ENCODE results near the gene REXO5. TPM values are rescaled to one million over a fixed set of nuclear protein-coding genes. Genes with fewer than 3 reads are reported as not detected.

Gene REXO5
- total and polyA plus RNA-seq, 2 of the 13 experiments (the other 11 are each of a cell fraction or from before 2014, with no cell fraction given), result 5.9 to 13.1 TPM

- TF ChIP-seq, protein P1, sequence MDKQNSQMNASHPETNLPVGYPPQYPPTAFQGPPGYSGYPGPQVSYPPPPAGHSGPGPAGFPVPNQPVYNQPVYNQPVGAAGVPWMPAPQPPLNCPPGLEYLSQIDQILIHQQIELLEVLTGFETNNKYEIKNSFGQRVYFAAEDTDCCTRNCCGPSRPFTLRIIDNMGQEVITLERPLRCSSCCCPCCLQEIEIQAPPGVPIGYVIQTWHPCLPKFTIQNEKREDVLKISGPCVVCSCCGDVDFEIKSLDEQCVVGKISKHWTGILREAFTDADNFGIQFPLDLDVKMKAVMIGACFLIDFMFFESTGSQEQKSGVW (CRISPR knock-in tag; IDR thresholded peaks at IDR 0.05; ENCODE audit: borderline replicate concordance), result 0 out of 2 replicates have a peak, but pooled peaks have one; percentile 91
- TF ChIP-seq ZBTB34 (CRISPR knock-in tag; IDR thresholded peaks at IDR 0.05), result peak; percentile 97
- TF ChIP-seq, protein P2, sequence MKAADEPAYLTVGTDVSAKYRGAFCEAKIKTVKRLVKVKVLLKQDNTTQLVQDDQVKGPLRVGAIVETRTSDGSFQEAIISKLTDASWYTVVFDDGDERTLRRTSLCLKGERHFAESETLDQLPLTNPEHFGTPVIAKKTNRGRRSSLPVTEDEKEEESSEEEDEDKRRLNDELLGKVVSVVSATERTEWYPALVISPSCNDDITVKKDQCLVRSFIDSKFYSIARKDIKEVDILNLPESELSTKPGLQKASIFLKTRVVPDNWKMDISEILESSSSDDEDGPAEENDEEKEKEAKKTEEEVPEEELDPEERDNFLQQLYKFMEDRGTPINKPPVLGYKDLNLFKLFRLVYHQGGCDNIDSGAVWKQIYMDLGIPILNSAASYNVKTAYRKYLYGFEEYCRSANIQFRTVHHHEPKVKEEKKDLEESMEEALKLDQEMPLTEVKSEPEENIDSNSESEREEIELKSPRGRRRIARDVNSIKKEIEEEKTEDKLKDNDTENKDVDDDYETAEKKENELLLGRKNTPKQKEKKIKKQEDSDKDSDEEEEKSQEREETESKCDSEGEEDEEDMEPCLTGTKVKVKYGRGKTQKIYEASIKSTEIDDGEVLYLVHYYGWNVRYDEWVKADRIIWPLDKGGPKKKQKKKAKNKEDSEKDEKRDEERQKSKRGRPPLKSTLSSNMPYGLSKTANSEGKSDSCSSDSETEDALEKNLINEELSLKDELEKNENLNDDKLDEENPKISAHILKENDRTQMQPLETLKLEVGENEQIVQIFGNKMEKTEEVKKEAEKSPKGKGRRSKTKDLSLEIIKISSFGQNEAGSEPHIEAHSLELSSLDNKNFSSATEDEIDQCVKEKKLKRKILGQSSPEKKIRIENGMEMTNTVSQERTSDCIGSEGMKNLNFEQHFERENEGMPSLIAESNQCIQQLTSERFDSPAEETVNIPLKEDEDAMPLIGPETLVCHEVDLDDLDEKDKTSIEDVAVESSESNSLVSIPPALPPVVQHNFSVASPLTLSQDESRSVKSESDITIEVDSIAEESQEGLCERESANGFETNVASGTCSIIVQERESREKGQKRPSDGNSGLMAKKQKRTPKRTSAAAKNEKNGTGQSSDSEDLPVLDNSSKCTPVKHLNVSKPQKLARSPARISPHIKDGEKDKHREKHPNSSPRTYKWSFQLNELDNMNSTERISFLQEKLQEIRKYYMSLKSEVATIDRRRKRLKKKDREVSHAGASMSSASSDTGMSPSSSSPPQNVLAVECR (CRISPR knock-in tag; IDR thresholded peaks at IDR 0.05; ENCODE audit: borderline replicate concordance), result peak; percentile 100
- peak; percentile 40 for TF ChIP-seq ZNF629 (CRISPR knock-in tag; conservative IDR thresholded peaks at IDR 0.05)
- TF ChIP-seq SNRNP70 (IDR thresholded peaks at IDR 0.05; ENCODE audit: low read depth, low read length), result no peak
- peak; percentile 80 for TF ChIP-seq HNRNPH1 (optimal IDR thresholded peaks at IDR 0.05; ENCODE audit: low read depth, low read length)
- TF ChIP-seq ZNF614 (CRISPR knock-in tag; IDR thresholded peaks at IDR 0.05; ENCODE audit: borderline replicate concordance), result peak; percentile 88
- peak; percentile 55; the same call in 1 of the 2 replicates for TF ChIP-seq ZNF775 (CRISPR knock-in tag; IDR thresholded peaks at IDR 0.05; ENCODE audit: borderline replicate concordance)
- TF ChIP-seq ZNF432 (CRISPR knock-in tag; IDR thresholded peaks at IDR 0.05; ENCODE audit: borderline replicate concordance), result 0 out of 2 replicates have a peak, but pooled peaks have one; percentile 11
- TF ChIP-seq ZNF251 (CRISPR knock-in tag; IDR thresholded peaks at IDR 0.05), result peak; percentile 85; the same call in 1 of the 2 replicates
- 0 out of 2 replicates have a peak, but pooled peaks have one; percentile 13 for TF ChIP-seq DPF2 (CRISPR knock-in tag; IDR thresholded peaks at IDR 0.05; ENCODE audit: borderline replicate concordance, low read depth)
- peak; percentile 96 for TF ChIP-seq ZNF354B (CRISPR knock-in tag; IDR thresholded peaks at IDR 0.05)
- TF ChIP-seq RARG (CRISPR knock-in tag; IDR thresholded peaks at IDR 0.05; ENCODE audit: low read depth), result peak; percentile 19; the same call in 1 of the 2 replicates
- TF ChIP-seq IRF9 (CRISPR knock-in tag; IDR thresholded peaks at IDR 0.05; ENCODE audit: borderline replicate concordance), result peak; percentile 81
- TF ChIP-seq TARDBP (CRISPR knock-in tag; IDR thresholded peaks at IDR 0.05), result peak; percentile 99
- peak; percentile 74; the same call in 1 of the 2 replicates for TF ChIP-seq ETS1 (CRISPR knock-in tag; IDR thresholded peaks at IDR 0.05)
- TF ChIP-seq SOX6 (IDR thresholded peaks at IDR 0.05), result no peak
- peak; percentile 78 for TF ChIP-seq SOX6 (CRISPR knock-in tag; IDR thresholded peaks at IDR 0.05)
- no peak; the same call in 1 of the 2 replicates for TF ChIP-seq ZNF777 (CRISPR knock-in tag; IDR thresholded peaks at IDR 0.05)
Measured at GRCh38 chr16:20806168-20807050, at the start of gene REXO5, which contains the start of gene ERI2 (continued).

Data from HepG2 (cell line).